ENCODE results near the gene IL1RAP.
"Not testable (repeated sequence)": the region's sequence is repeated elsewhere in the genome, so short reads cannot be mapped to it uniquely, and the experiment has no call there.

Gene IL1RAP

DNA sequence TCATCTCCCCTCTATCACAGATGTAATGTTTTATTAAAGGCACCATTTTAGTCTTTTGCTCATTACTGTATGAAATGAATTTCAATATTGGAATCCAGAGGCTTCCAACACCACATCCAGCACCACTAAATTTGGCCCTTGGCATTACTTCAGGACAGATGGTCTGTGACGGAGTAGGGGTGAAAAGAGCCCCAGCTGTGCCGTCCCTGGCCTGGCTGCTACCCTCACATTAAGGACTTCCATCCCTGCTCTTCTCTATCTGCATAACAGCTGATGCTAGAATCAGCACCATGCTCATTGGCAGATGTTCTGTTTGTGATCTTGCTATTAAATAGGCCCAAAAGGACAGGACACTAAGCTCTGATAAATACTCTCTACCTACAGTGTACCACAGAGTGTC, 152.9 kb downstream of the IL1RAP start:
- TF ChIP-seq CTCF (IDR thresholded peaks at IDR 0.05): no peak
- TF ChIP-seq ZFX (IDR thresholded peaks at IDR 0.05; ENCODE audit: borderline replicate concordance): no peak
- H3K27ac ChIP-seq: no peak overlapping the region

- H3K27ac ChIP-seq: no peak overlapping the region
- TF ChIP-seq CTCF (IDR thresholded peaks at IDR 0.05) (no peak), ZFX (IDR thresholded peaks at IDR 0.05; ENCODE audit: borderline replicate concordance) (no peak)
Observed at GRCh38 chr3:190671658-190672057, 157.8 kb downstream of the IL1RAP start.

- H3K27ac ChIP-seq: no peak overlapping the region
- TF ChIP-seq CTCF (IDR thresholded peaks at IDR 0.05) (no peak), ZFX (IDR thresholded peaks at IDR 0.05; ENCODE audit: borderline replicate concordance) (no peak)
Observed at GRCh38 chr3:190673148-190673547, 159.3 kb downstream of the IL1RAP start.

DNA sequence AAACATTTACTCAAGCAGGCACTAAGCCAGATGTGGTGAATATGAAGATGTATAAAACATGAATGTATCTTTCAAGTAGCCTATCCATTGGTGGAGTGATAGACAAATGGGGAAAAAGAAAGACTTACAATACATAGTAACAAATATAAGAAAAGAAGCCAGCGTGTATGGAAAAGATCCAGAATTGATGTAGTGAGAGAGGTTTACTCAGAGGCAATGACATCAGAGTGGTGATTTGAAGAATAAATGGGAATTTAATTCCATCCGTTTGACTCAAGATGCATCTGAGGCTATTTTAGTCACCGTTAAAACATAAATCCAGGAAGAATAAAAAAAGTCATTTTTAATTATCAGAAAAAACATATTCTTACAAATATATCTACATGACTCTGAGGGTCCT, 162.6 kb downstream of the IL1RAP start:
- TF ChIP-seq ZFX (IDR thresholded peaks at IDR 0.05; ENCODE audit: borderline replicate concordance): no peak
- no peak for TF ChIP-seq CTCF (IDR thresholded peaks at IDR 0.05)
- H3K27ac ChIP-seq: no peak overlapping the region

- TF ChIP-seq CTCF (IDR thresholded peaks at IDR 0.05) (no peak), ZFX (IDR thresholded peaks at IDR 0.05; ENCODE audit: borderline replicate concordance) (no peak)
- no peak overlapping the region for H3K27ac ChIP-seq
Observed at GRCh38 chr3:190677001-190677400, 163.1 kb downstream of the IL1RAP start.

DNA sequence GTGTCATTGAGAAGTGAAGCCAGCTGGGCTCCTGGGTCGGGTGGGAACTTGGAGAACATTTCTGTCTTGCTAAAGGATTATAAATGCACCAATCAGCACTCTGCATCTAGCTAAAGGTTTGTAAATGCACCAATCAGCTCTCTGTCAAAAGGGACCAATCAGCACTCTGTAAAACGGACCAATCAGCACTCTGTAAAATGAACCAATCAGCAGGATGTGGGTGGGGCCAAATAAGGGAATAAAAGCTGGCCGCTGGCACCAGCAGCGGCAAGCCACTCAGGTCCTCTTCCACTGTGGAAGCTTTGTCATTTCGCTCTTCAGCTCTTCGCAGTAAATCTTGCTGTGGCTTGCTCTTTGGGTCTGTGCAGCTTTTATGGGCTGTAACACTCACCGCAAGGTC, 164.0 kb downstream of the IL1RAP start:
- H3K27ac ChIP-seq: not testable (repeated sequence)

DNA sequence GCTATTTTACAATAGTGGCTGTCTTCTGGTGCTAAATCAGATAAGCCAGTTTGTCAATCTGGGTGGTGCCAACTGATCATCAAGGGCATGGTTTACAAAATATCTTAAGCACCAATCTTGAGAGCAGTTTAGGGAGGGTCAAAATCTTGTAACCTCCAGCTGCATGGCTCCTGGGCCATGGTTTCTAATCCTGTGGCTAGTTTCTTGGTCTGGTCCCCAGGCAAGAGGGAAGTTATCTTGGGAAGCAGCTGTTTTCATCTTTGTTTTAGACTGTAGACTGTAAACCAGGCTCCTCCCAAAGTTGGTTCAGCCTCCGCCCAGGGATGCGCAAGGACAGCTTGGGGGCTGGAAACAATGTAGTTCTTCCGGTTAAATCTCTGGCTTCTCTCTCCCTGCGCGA, 166.8 kb downstream of the IL1RAP start:
- TF ChIP-seq ZFX (IDR thresholded peaks at IDR 0.05; ENCODE audit: borderline replicate concordance): no peak
- TF ChIP-seq CTCF (IDR thresholded peaks at IDR 0.05): no peak
- no peak overlapping the region for H3K27ac ChIP-seq

DNA sequence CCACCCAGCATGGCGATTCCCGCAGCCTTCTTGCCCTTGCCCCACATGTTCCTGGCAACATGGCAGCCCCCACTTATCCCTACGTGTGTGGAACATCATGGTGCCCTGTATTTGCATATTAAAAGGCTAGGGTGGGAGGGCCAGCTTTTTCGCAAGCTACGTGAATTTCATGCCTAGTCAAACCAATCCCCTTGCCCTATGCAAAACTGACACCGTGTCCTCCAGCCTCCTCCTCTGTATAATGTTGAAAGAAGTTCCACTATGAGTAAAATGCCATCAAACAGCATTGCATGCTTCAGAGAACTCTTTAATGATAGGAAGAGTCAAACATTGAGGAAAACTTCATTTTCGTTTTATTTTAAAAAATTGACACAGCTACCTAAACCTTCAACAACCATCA, 170.9 kb downstream of the IL1RAP start:
- H3K27ac ChIP-seq: no peak overlapping the region
- TF ChIP-seq CTCF (IDR thresholded peaks at IDR 0.05): no peak
- TF ChIP-seq ZFX (IDR thresholded peaks at IDR 0.05; ENCODE audit: borderline replicate concordance): no peak
